H1 (cell line): ENCODE results near the gene CD44. TPM values are rescaled to one million over a fixed set of nuclear protein-coding genes. Genes with fewer than 3 reads are reported as not detected.

ENCODE experiments used
- CTCF ChIA-PET: fragments of 300-600 bp; sonication (Branson Sonifier 250); formaldehyde crosslinking; loops from one replicate; lab custom pipeline; 2021; ENCODE audit not compliant: partially characterized antibody; lab: Charles Lee
- POLR2A ChIA-PET: fragments of 300-600 bp; sonication (Branson Sonifier 250); formaldehyde crosslinking; loops from one replicate; lab custom pipeline; 2021; ENCODE audit warnings: inconsistent platforms; ENCODE audit not compliant: partially characterized antibody; lab: Charles Lee
- DNase-seq, 2 experiments: peaks; one replicate each; pipeline versions ENCODE4 v3.0.0 to v3.0.0-alpha.2; 2010 to 2022; ENCODE audit warnings: low spot score in 2 of 2, low read depth in 1 of 2, mixed read lengths in 1 of 2
- FAIRE-seq: peaks from 2 replicates; lab custom pipeline; 2011; peaks lifted over from hg19 to GRCh38; lab: Jason Lieb, UNC
- H2AFZ ChIP-seq: 2 replicates; pipeline ENCODE4 v1.8.1; 2012; ENCODE audit warnings: low read length, inconsistent platforms
- H2AK5ac ChIP-seq: 2 replicates; pipeline ENCODE4 v1.6.1; 2013; ENCODE audit warnings: low read depth, low read length
- H2BK120ac ChIP-seq: replicated peaks from 2 replicates; pipeline ENCODE3; 2013; ENCODE audit warnings: low read depth, low read length, inconsistent platforms
- H2BK12ac ChIP-seq: 2 replicates; pipeline ENCODE4 v1.6.1; 2013; ENCODE audit warnings: low read depth, low read length
- H2BK15ac ChIP-seq: 2 replicates; pipeline ENCODE4 v1.6.1; 2013; ENCODE audit warnings: low read length
- H2BK20ac ChIP-seq: 2 replicates; pipeline ENCODE4 v1.6.1; 2013; ENCODE audit warnings: low read length
- H2BK5ac ChIP-seq: 2 replicates; pipeline ENCODE4 v1.6.1; 2013; ENCODE audit warnings: low read depth, low read length
- H3K14ac ChIP-seq: 2 replicates; pipeline ENCODE4 v1.6.1; 2013; ENCODE audit warnings: inconsistent platforms; ENCODE audit not compliant: insufficient read length
- H3K18ac ChIP-seq: 2 replicates; pipeline ENCODE4 v1.6.1; 2013; ENCODE audit warnings: low read length; ENCODE audit errors: extremely low read depth
- H3K23ac ChIP-seq: 2 replicates; pipeline ENCODE4 v1.6.1; 2013; ENCODE audit warnings: inconsistent platforms; ENCODE audit not compliant: insufficient read length
- H3K23me2 ChIP-seq: 2 replicates; pipeline ENCODE4 v1.6.1; 2013; ENCODE audit warnings: low read depth, low read length
- H3K27ac ChIP-seq: 2 replicates; pipeline ENCODE4 v1.6.1; 2011; ENCODE audit warnings: low read depth, low read length, inconsistent platforms
- H3K27me3 ChIP-seq, 4 experiments: replicated peaks in 1 of 4; 1 replicate in 1 of 4; 2 replicates in 3 of 4; pipeline versions ENCODE4 v1.6.1 to v1.8.1; 2011 to 2013; ENCODE audit warnings: low read length in 3 of 4, mild to moderate bottlenecking in 3 of 4, inconsistent platforms in 2 of 4, mixed read lengths in 2 of 4, moderate library complexity in 1 of 4; ENCODE audit not compliant: control insufficient read depth in 3 of 4, insufficient read depth in 3 of 4; ENCODE audit errors: extremely low read depth in 1 of 4
- H3K36me3 ChIP-seq, 4 experiments: 2 replicates each; pipeline versions ENCODE4 v1.6.1 to v1.8.1; 2011 to 2013; ENCODE audit warnings: mild to moderate bottlenecking in 4 of 4, low read length in 3 of 4, moderate library complexity in 2 of 4, control low read depth in 1 of 4, inconsistent platforms in 1 of 4; ENCODE audit not compliant: insufficient read depth in 4 of 4, control insufficient read depth in 2 of 4
- H3K4ac ChIP-seq: replicated peaks from 2 replicates; pipeline ENCODE3; 2013; ENCODE audit warnings: low read length, low read depth, mixed read lengths, inconsistent platforms; ENCODE audit not compliant: insufficient read length
- H3K4me1 ChIP-seq, 4 experiments: replicated peaks in 1 of 4; 1 replicate in 1 of 4; 2 replicates in 3 of 4; pipeline versions ENCODE4 v1.6.1 to v1.8.1; 2011 to 2013; ENCODE audit warnings: low read length in 3 of 4, inconsistent platforms in 2 of 4, mixed read lengths in 1 of 4; ENCODE audit not compliant: insufficient read depth in 4 of 4, control insufficient read depth in 3 of 4
- H3K4me2 ChIP-seq, 2 experiments: 2 replicates each; pipeline versions ENCODE4 v1.6.1 to v1.8.1; 2011 to 2013; ENCODE audit warnings: low read depth in 2 of 2, low read length in 2 of 2, control low read depth in 1 of 2, inconsistent platforms in 1 of 2, mild to moderate bottlenecking in 1 of 2; ENCODE audit not compliant: insufficient read depth in 1 of 2
- H3K4me3 ChIP-seq, 4 experiments: fragments of 200-600, 300-600 bp in 1 of 4; sonication (generic), shearing (Covaris generic), sonication (Bioruptor Twin) in 1 of 4; 2 replicates each; pipeline versions ENCODE4 v1.5.1 to v1.8.1; 2011 to 2016; ENCODE audit warnings: low read length in 4 of 4, low read depth in 3 of 4, control low read depth in 2 of 4, inconsistent platforms in 2 of 4, mild to moderate bottlenecking in 2 of 4, mixed read lengths in 1 of 4, moderate library complexity in 1 of 4; ENCODE audit not compliant: insufficient read depth in 2 of 4; ENCODE audit errors: extremely low read depth in 1 of 4
- H3K56ac ChIP-seq: replicated peaks from 2 replicates; pipeline ENCODE3; 2013; ENCODE audit warnings: low read depth, mild to moderate bottlenecking, mixed read lengths, low read length, inconsistent platforms; ENCODE audit not compliant: insufficient read length
- H3K79me1 ChIP-seq: 2 replicates; pipeline ENCODE4 v1.6.1; 2013; ENCODE audit warnings: low read depth, low read length, control low read depth
- H3K79me2 ChIP-seq, 2 experiments: 2 replicates each; pipeline versions ENCODE4 v1.6.1 to v1.8.1; 2012 to 2013; ENCODE audit warnings: low read length in 2 of 2, mild to moderate bottlenecking in 2 of 2, inconsistent platforms in 1 of 2; ENCODE audit not compliant: insufficient read depth in 2 of 2, control insufficient read depth in 1 of 2
- H3K9ac ChIP-seq, 4 experiments: replicated peaks in 1 of 4; 1 replicate in 1 of 4; 2 replicates in 3 of 4; pipeline versions ENCODE4 v1.6.1 to v1.8.1; 2011 to 2013; ENCODE audit warnings: low read depth in 3 of 4, low read length in 3 of 4, control low read depth in 2 of 4, mild to moderate bottlenecking in 2 of 4, moderate library complexity in 2 of 4, inconsistent platforms in 1 of 4; ENCODE audit errors: extremely low read depth in 1 of 4
- H3K9me3 ChIP-seq, 2 experiments: 2 replicates each; pipeline versions ENCODE4 v1.6.1 to v1.8.1; 2012 to 2013; ENCODE audit warnings: mild to moderate bottlenecking in 2 of 2, moderate library complexity in 2 of 2, control low read depth in 1 of 2, inconsistent platforms in 1 of 2, low read depth in 1 of 2, low read length in 1 of 2, mixed read lengths in 1 of 2; ENCODE audit not compliant: insufficient read depth in 2 of 2
- H4K20me1 ChIP-seq, 2 experiments: replicated peaks in 1 of 2; 2 replicates each; pipeline versions ENCODE3 to v1.8.1; 2011 to 2013; ENCODE audit warnings: inconsistent platforms in 2 of 2, low read length in 2 of 2, mild to moderate bottlenecking in 1 of 2; ENCODE audit not compliant: insufficient read depth in 2 of 2, control insufficient read depth in 1 of 2
- H4K5ac ChIP-seq: 2 replicates; pipeline ENCODE4 v1.6.1; 2013; ENCODE audit warnings: low read length, low read depth, mixed read lengths, inconsistent platforms; ENCODE audit not compliant: insufficient read length
- H4K8ac ChIP-seq: 2 replicates; pipeline ENCODE4 v1.8.0; 2013; ENCODE audit warnings: mild to moderate bottlenecking, moderate library complexity, low read length, inconsistent platforms; ENCODE audit not compliant: insufficient read depth; ENCODE audit errors: extremely low read depth
- H4K91ac ChIP-seq: replicated peaks from 2 replicates; pipeline ENCODE3; 2013; ENCODE audit warnings: low read length, mixed read lengths, inconsistent platforms; ENCODE audit not compliant: insufficient read length
- ATF3 ChIP-seq: IDR thresholded peaks from 2 replicates; pipeline ENCODE4 v1.6.1; 2011; ENCODE audit warnings: low read depth, mild to moderate bottlenecking, low read length; ENCODE audit not compliant: insufficient read depth
- CREB1 ChIP-seq: IDR thresholded peaks from 2 replicates; pipeline ENCODE4 v1.6.1; 2012; ENCODE audit warnings: inconsistent platforms
- GABPA ChIP-seq: IDR thresholded peaks from 2 replicates; pipeline ENCODE4 v1.6.1; 2011; ENCODE audit warnings: mild to moderate bottlenecking, low read length, moderate library complexity, borderline replicate concordance; ENCODE audit not compliant: insufficient read depth
- KDM1A ChIP-seq: fragments of 200-600, 300-600 bp; sonication (generic); IDR thresholded peaks from 2 replicates; pipeline ENCODE4 v1.7.1; 2016; ENCODE audit warnings: mild to moderate bottlenecking, low read length, borderline replicate concordance
- MAFK ChIP-seq: IDR thresholded peaks from 2 replicates; pipeline ENCODE4 v1.6.1; 2012; ENCODE audit warnings: low read depth, mild to moderate bottlenecking, improper control_type of control experiment, low read length
- NRF1 ChIP-seq: IDR thresholded peaks from 2 replicates; pipeline ENCODE4 v1.6.1; 2011; ENCODE audit warnings: mild to moderate bottlenecking, low read depth, low read length, improper control_type of control experiment
- SIN3A ChIP-seq, 2 experiments: IDR thresholded peaks in 1 of 2; conservative IDR thresholded peaks in 1 of 2; 2 replicates each; pipeline ENCODE4 v1.6.1; 2011 to 2012; ENCODE audit warnings: low read length in 2 of 2, improper control_type of control experiment in 1 of 2, low read depth in 1 of 2, mild to moderate bottlenecking in 1 of 2
- ZNF274 ChIP-seq: IDR thresholded peaks from 2 replicates; pipeline ENCODE4 v1.7.0; 2012; ENCODE audit warnings: low read length, borderline replicate concordance; ENCODE audit errors: extremely low read depth
- WGBS, 2 experiments: shearing (Covaris generic) in 1 of 2; methylation state at CpG; one replicate each; pipeline versions ENCODE4 v1.1.6 to v1.1.7; 2013 to 2015; ENCODE audit warnings: low lambda C conversion rate in 2 of 2, mixed read lengths in 2 of 2, inconsistent platforms in 1 of 2, low coverage in 1 of 2, missing lambda C conversion rate in 1 of 2; ENCODE audit not compliant: insufficient replicate concordance in 2 of 2, insufficient coverage in 1 of 2, insufficient read length in 1 of 2; ENCODE audit errors: extremely low coverage in 1 of 2, missing lambda C conversion rate in 1 of 2; 5-methylcytosine and 5-hydroxymethylcytosine counted together
- polyA plus RNA-seq, 7 experiments: library from polyadenylated mRNA; depleted of rRNA in 3 of 7; stranded (reverse) in 5 of 7; unstranded in 2 of 7; fragments of >200 nt in 5 of 7; fragments of 200-250 nt in 2 of 7; gene quantifications; 1 replicate in 5 of 7; 2 replicates in 1 of 7; 4 replicates in 1 of 7; pipeline versions ENCODE4 v1.2.1 to v1.2.3, GENCODE V29; 2011 to 2013; ENCODE audit warnings: missing spikeins in 2 of 7, mixed read lengths in 2 of 7
- total RNA-seq: library from RNA; stranded (reverse); fragmentation: NEBNext Ultra II Directional; extraction: Animal tissue kit (Norgen Biotek cat#: 25700); gene quantifications from 2 replicates; pipeline ENCODE4 v1.2.1, GENCODE V29; 2021

CD44 gene
- total and polyA plus RNA-seq, 2 of the 8 experiments (the other 6 are each of a cell fraction or from before 2014, with no cell fraction given): 11.8 to 13.7 TPM

- Histone ChIP-seq H3K23ac (no peak overlapping the region), H3K79me1 (no peaks in the 10 kb centered on the region), H3K4me2 (no peak overlapping the region), H3K4me1 (peaks cover 0 to 3% (median 0%) of the 10 kb centered on the region in 4 experiments; a peak in 2 of 7 replicates), H3K4ac (no peak overlapping the region), H3K23me2 (no peaks in the 10 kb centered on the region; the same call in 1 of the 2 replicates), H4K91ac (no peak overlapping the region), H2BK20ac (no peak overlapping the region), H2BK15ac (no peak overlapping the region), H3K9me3 (peaks cover 0 to 11% of the 10 kb centered on the region in 2 experiments; a peak in 1 of 4 replicates), H3K4me3 (no peak overlapping the region), H3K18ac (no peak overlapping the region), H2BK5ac (no peak overlapping the region), H4K20me1 (no peaks in the 10 kb centered on the region), H3K27me3 (no peaks in the 10 kb centered on the region), H2BK120ac (no peak overlapping the region), H2AK5ac (no peak overlapping the region), H3K36me3 (no peaks in the 10 kb centered on the region), H3K14ac (no peak overlapping the region), H4K5ac (no peak overlapping the region), H3K27ac (no peak overlapping the region), H2BK12ac (no peak overlapping the region), H3K79me2 (no peaks in the 10 kb centered on the region), H2AFZ (no peak overlapping the region), H4K8ac (no peak overlapping the region), H3K56ac (no peak overlapping the region), H3K9ac (no peak overlapping the region)
- POLR2A ChIA-PET: no interaction called here
- TF ChIP-seq ZNF274: no peak
- TF ChIP-seq NRF1: no peak
- TF ChIP-seq SIN3A (conservative IDR thresholded peaks at IDR 0.05 in 1 of 2, IDR thresholded peaks at IDR 0.05 in 1 of 2; ENCODE audit: low read depth in 1 of 2, low read length in 2 of 2): no peak
- TF ChIP-seq MAFK: no peak
- TF ChIP-seq KDM1A: no peak
- TF ChIP-seq GABPA: no peak
- no peak for TF ChIP-seq ATF3
- TF ChIP-seq CREB1: no peak
- 91% methylated on average over 8 of the region's 13 CpGs; no CpG with 5 or more reads in 1 of the 2 experiments for WGBS, 2 experiments
- no peak for DNase-seq
- FAIRE-seq: no peak
- CTCF ChIA-PET: interaction anchor here (0.6 to 1.2 kb wide), 3 partner anchors 9 to 134 kb away, joined by 3 to 4 read pairs (median 3); no protein-coding TSS in a partner anchor
Measured at GRCh38 chr11:35112056-35112845, 26.7 kb upstream of the CD44 start.
